NT2/D1 (cell line): Measurements from ENCODE around the gene OR2B2.

Source experiments
- SUZ12 ChIP-seq: IDR thresholded peaks from 2 replicates; pipeline ENCODE4 v1.6.1; 2011; ENCODE audit not compliant: insufficient read length, insufficient read depth; ENCODE audit errors: extremely low read depth
- YY1 ChIP-seq: IDR thresholded peaks from 2 replicates; pipeline ENCODE4 v1.6.1; 2011; ENCODE audit not compliant: insufficient read length, insufficient read depth
- ZNF274 ChIP-seq: IDR thresholded peaks from 2 replicates; pipeline ENCODE4 v1.6.1; 2011; ENCODE audit warnings: mild to moderate bottlenecking, low read depth, low read length

DNA sequence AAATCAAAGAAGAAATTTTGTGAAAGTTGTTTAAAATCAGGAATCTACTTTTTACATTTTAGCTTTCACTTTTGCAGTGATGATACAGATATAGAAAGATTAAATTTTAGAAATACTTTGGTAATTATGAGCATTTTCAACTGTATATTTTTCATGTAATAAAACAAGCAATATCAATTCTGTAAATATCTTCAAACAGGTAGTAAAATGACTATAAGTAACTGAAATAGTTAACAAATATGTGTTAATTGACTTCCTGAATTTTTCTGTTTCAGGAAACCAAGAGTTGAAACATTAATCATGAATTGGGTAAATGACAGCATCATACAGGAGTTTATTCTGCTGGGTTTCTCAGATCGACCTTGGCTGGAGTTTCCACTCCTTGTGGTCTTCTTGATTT lies 44.7 kb upstream of the OR2B2 start, which contains the start of gene OR2B6:
- TF ChIP-seq ZNF274 (no peak), SUZ12 (no peak), YY1 (no peak)
